ENCODE measurements around the gene THSD7B. TPM values are rescaled to one million over a fixed set of nuclear protein-coding genes. Genes with fewer than 3 reads are reported as not detected.

THSD7B gene
- total RNA-seq, 3 donors from 2014 or later = not detected

- no peaks in the 10 kb centered on the region for H3K4me1 Mint-ChIP-seq (ENCODE audit: low read depth)
- ATAC-seq (no peak), DNase-seq (no peak)
- H3K36me3 Mint-ChIP-seq (ENCODE audit: insufficient read depth) = no peaks in the 10 kb centered on the region
- H3K9me3 Mint-ChIP-seq = peaks cover 15% of the 10 kb centered on the region
- no peaks in the 10 kb centered on the region for H3K27me3 Mint-ChIP-seq (ENCODE audit: low read depth)
- H3K4me3 Mint-ChIP-seq = no peak overlapping the region
These were observed 646.2 kb downstream of the THSD7B start for GRCh38 chr2:137411585-137411984.

- no peak for DNase-seq
- no peak for ATAC-seq
- H3K4me3 Mint-ChIP-seq = no peak overlapping the region
- H3K27me3 Mint-ChIP-seq (ENCODE audit: low read depth) = no peaks in the 10 kb centered on the region
- H3K9me3 Mint-ChIP-seq = peaks cover 6% of the 10 kb centered on the region
- no peaks in the 10 kb centered on the region for H3K36me3 Mint-ChIP-seq (ENCODE audit: insufficient read depth)
- H3K4me1 Mint-ChIP-seq (ENCODE audit: low read depth) = no peaks in the 10 kb centered on the region
These were observed 655.4 kb downstream of the THSD7B start for GRCh38 chr2:137420744-137421143.

- H3K4me1 Mint-ChIP-seq (ENCODE audit: low read depth) = no peaks in the 10 kb centered on the region
- no peaks in the 10 kb centered on the region for H3K36me3 Mint-ChIP-seq (ENCODE audit: insufficient read depth)
- peaks cover 4% of the 10 kb centered on the region for H3K9me3 Mint-ChIP-seq
- no peak overlapping the region for H3K4me3 Mint-ChIP-seq
- no peak for DNase-seq
- no peak for ATAC-seq
- H3K27me3 Mint-ChIP-seq (ENCODE audit: low read depth) = no peaks in the 10 kb centered on the region
These were observed 669.8 kb downstream of the THSD7B start for GRCh38 chr2:137435162-137435561.

GRCh38 chr2:137437386-137437785 is 672.0 kb downstream of the THSD7B start:
- no peaks in the 10 kb centered on the region for H3K36me3 Mint-ChIP-seq (ENCODE audit: insufficient read depth)
- no peaks in the 10 kb centered on the region for H3K4me1 Mint-ChIP-seq (ENCODE audit: low read depth)
- DNase-seq (no peak), ATAC-seq (no peak)
- peaks cover 4% of the 10 kb centered on the region for H3K9me3 Mint-ChIP-seq
- H3K4me3 Mint-ChIP-seq = no peak overlapping the region
- no peaks in the 10 kb centered on the region for H3K27me3 Mint-ChIP-seq (ENCODE audit: low read depth)

GRCh38 chr2:137444970-137445369 is 679.6 kb downstream of the THSD7B start:
- DNase-seq = no peak
- Mint-ChIP-seq H3K4me3 (no peak overlapping the region), H3K9me3 (peaks cover 5% of the 10 kb centered on the region), H3K4me1 (ENCODE audit: low read depth) (no peaks in the 10 kb centered on the region), H3K36me3 (ENCODE audit: insufficient read depth) (no peaks in the 10 kb centered on the region), H3K27me3 (ENCODE audit: low read depth) (no peaks in the 10 kb centered on the region)
- no peak for ATAC-seq

GRCh38 chr2:137449454-137449853 is 684.1 kb downstream of the THSD7B start:
- no peak for ATAC-seq
- H3K4me3 Mint-ChIP-seq = no peak overlapping the region

GRCh38 chr2:137454886-137455285 is 689.5 kb downstream of the THSD7B start:
- ATAC-seq (no peak), DNase-seq (no peak)
- Mint-ChIP-seq H3K4me1 (ENCODE audit: low read depth) (no peaks in the 10 kb centered on the region), H3K4me3 (no peak overlapping the region), H3K9me3 (no peaks in the 10 kb centered on the region), H3K27me3 (ENCODE audit: low read depth) (no peaks in the 10 kb centered on the region), H3K36me3 (ENCODE audit: insufficient read depth) (no peaks in the 10 kb centered on the region)

More at GRCh38 chr2:137449454-137449853, 684.1 kb downstream of the THSD7B start:
- Mint-ChIP-seq H3K4me1 (ENCODE audit: low read depth) (no peaks in the 10 kb centered on the region), H3K27me3 (ENCODE audit: low read depth) (no peaks in the 10 kb centered on the region), H3K36me3 (ENCODE audit: insufficient read depth) (no peaks in the 10 kb centered on the region), H3K9me3 (peaks cover 5% of the 10 kb centered on the region)
- DNase-seq = no peak

GRCh38 chr2:137467246-137467862 is 702.0 kb downstream of the THSD7B start:
- Mint-ChIP-seq H3K9me3 (no peaks in the 10 kb centered on the region), H3K4me3 (no peak overlapping the region), H3K27me3 (ENCODE audit: low read depth) (no peaks in the 10 kb centered on the region), H3K4me1 (ENCODE audit: low read depth) (no peaks in the 10 kb centered on the region), H3K36me3 (ENCODE audit: insufficient read depth) (no peaks in the 10 kb centered on the region)
- ATAC-seq (no peak), DNase-seq (no peak)

- H3K36me3 Mint-ChIP-seq (ENCODE audit: insufficient read depth) = no peaks in the 10 kb centered on the region
- no peak for ATAC-seq
- no peaks in the 10 kb centered on the region for H3K27me3 Mint-ChIP-seq (ENCODE audit: low read depth)
- DNase-seq = no peak
- no peak overlapping the region for H3K4me3 Mint-ChIP-seq
- H3K4me1 Mint-ChIP-seq (ENCODE audit: low read depth) = no peaks in the 10 kb centered on the region
- no peaks in the 10 kb centered on the region for H3K9me3 Mint-ChIP-seq
These were observed 727.9 kb downstream of the THSD7B start for GRCh38 chr2:137493261-137493660.

GRCh38 chr2:137500599-137500998 is 735.3 kb downstream of the THSD7B start:
- H3K36me3 Mint-ChIP-seq (ENCODE audit: insufficient read depth) = no peaks in the 10 kb centered on the region
- DNase-seq (no peak), ATAC-seq (no peak)
- H3K4me3 Mint-ChIP-seq = no peak overlapping the region
- H3K9me3 Mint-ChIP-seq = no peaks in the 10 kb centered on the region
- H3K27me3 Mint-ChIP-seq (ENCODE audit: low read depth) = no peaks in the 10 kb centered on the region
- H3K4me1 Mint-ChIP-seq (ENCODE audit: low read depth) = no peaks in the 10 kb centered on the region

- H3K9me3 Mint-ChIP-seq = no peaks in the 10 kb centered on the region
- H3K4me1 Mint-ChIP-seq (ENCODE audit: low read depth) = no peaks in the 10 kb centered on the region
- H3K27me3 Mint-ChIP-seq (ENCODE audit: low read depth) = no peaks in the 10 kb centered on the region
- no peak for DNase-seq
- no peak for ATAC-seq
- no peak overlapping the region for H3K4me3 Mint-ChIP-seq
- no peaks in the 10 kb centered on the region for H3K36me3 Mint-ChIP-seq (ENCODE audit: insufficient read depth)
These were observed 741.9 kb downstream of the THSD7B start for GRCh38 chr2:137507237-137507636.

- no peaks in the 10 kb centered on the region for H3K4me1 Mint-ChIP-seq (ENCODE audit: low read depth)
- no peak overlapping the region for H3K4me3 Mint-ChIP-seq
- no peak for ATAC-seq
- DNase-seq = no peak
- no peaks in the 10 kb centered on the region for H3K9me3 Mint-ChIP-seq
- no peaks in the 10 kb centered on the region for H3K36me3 Mint-ChIP-seq (ENCODE audit: insufficient read depth)
- H3K27me3 Mint-ChIP-seq (ENCODE audit: low read depth) = no peaks in the 10 kb centered on the region
These were observed 743.5 kb downstream of the THSD7B start for GRCh38 chr2:137508739-137509384.

GRCh38 chr2:137511526-137511925 is 746.2 kb downstream of the THSD7B start:
- DNase-seq (no peak), ATAC-seq (no peak)
- Mint-ChIP-seq H3K9me3 (no peaks in the 10 kb centered on the region), H3K36me3 (ENCODE audit: insufficient read depth) (no peaks in the 10 kb centered on the region), H3K4me3 (no peak overlapping the region), H3K4me1 (ENCODE audit: low read depth) (no peaks in the 10 kb centered on the region), H3K27me3 (ENCODE audit: low read depth) (no peaks in the 10 kb centered on the region)

- ATAC-seq = peak in 1 of 2 donors; percentile 14
- Mint-ChIP-seq H3K27me3 (ENCODE audit: low read depth) (no peaks in the 10 kb centered on the region), H3K9me3 (no peaks in the 10 kb centered on the region), H3K36me3 (ENCODE audit: insufficient read depth) (no peaks in the 10 kb centered on the region), H3K4me3 (no peak overlapping the region), H3K4me1 (ENCODE audit: low read depth) (no peaks in the 10 kb centered on the region)
- no peak for DNase-seq
These were observed 756.6 kb downstream of the THSD7B start for GRCh38 chr2:137521653-137522619.

Measured in activated T-cell treated with anti-CD3 and anti-CD28 coated beads, Interleukin-2, amount 50 U/mL, for 4 hours (primary cell).